ENCODE measurements around the gene CLEC9A. TPM values are rescaled to one million over a fixed set of nuclear protein-coding genes. Genes with fewer than 3 reads are reported as not detected.

Gene CLEC9A
- total RNA-seq, 1 donor from 2014 or later: not detected

DNA sequence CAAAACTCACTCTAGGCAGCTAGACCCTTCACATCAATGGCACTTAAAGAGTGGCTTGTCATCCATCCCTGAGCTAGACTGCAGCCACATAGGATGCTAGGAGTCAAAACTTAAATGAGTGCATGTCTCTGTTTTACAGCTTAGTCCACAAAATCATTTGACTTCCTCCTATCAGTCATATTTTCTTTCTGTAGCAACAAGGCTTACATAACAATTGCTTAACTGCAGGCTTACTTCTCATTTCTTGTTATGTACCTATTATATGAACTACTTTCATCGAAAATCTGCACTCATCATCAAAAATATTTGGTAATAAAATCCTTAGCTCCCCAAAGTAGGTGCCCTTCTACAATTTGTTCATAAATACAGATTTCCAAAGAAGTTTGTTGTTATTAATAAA is 38.2 kb downstream of the CLEC9A start:
- Histone ChIP-seq H3K4me1 (ENCODE audit: insufficient read depth, low read length) (no peaks in the 10 kb centered on the region), H3K27ac (ENCODE audit: low read depth, low read length) (no peak overlapping the region), H3K4me3 (ENCODE audit: insufficient read depth, low read depth, low read length) (no peak overlapping the region), H3K36me3 (ENCODE audit: insufficient read depth, low read length) (no peaks in the 10 kb centered on the region), H3K4me2 (ENCODE audit: low read length) (no peak overlapping the region), H2AFZ (ENCODE audit: low read depth, low read length) (no peak overlapping the region), H3K79me2 (ENCODE audit: insufficient read depth, low read length) (no peaks in the 10 kb centered on the region), H3K27me3 (ENCODE audit: insufficient read depth, low read length) (no peaks in the 10 kb centered on the region), H3K9me3 (ENCODE audit: insufficient read depth, low read depth, low read length) (no peaks in the 10 kb centered on the region), H3K9ac (ENCODE audit: low read length) (no peak overlapping the region), H4K20me1 (ENCODE audit: insufficient read depth, low read length) (no peaks in the 10 kb centered on the region)
- Mint-ChIP-seq H3K9me3 (ENCODE audit: unreplicated experiment) (no peaks in the 10 kb centered on the region), H3K4me3 (ENCODE audit: unreplicated experiment) (no peak overlapping the region), H3K27me3 (ENCODE audit: low read depth, unreplicated experiment) (no peaks in the 10 kb centered on the region), H3K4me1 (ENCODE audit: low read depth, unreplicated experiment) (no peaks in the 10 kb centered on the region), H3K36me3 (ENCODE audit: low read depth, unreplicated experiment) (no peaks in the 10 kb centered on the region), H3K27ac (ENCODE audit: unreplicated experiment) (no peak overlapping the region)
- no peak for FAIRE-seq
- TF ChIP-seq, protein P1, sequence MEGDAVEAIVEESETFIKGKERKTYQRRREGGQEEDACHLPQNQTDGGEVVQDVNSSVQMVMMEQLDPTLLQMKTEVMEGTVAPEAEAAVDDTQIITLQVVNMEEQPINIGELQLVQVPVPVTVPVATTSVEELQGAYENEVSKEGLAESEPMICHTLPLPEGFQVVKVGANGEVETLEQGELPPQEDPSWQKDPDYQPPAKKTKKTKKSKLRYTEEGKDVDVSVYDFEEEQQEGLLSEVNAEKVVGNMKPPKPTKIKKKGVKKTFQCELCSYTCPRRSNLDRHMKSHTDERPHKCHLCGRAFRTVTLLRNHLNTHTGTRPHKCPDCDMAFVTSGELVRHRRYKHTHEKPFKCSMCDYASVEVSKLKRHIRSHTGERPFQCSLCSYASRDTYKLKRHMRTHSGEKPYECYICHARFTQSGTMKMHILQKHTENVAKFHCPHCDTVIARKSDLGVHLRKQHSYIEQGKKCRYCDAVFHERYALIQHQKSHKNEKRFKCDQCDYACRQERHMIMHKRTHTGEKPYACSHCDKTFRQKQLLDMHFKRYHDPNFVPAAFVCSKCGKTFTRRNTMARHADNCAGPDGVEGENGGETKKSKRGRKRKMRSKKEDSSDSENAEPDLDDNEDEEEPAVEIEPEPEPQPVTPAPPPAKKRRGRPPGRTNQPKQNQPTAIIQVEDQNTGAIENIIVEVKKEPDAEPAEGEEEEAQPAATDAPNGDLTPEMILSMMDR (IDR thresholded peaks at IDR 0.05; ENCODE audit: insufficient read depth, low read depth, low read length): no peak
- TF ChIP-seq EZH2 (IDR thresholded peaks at IDR 0.05; ENCODE audit: insufficient read depth, low read length): no peak
- DNase-seq (ENCODE audit: low read depth): no peak

DNA sequence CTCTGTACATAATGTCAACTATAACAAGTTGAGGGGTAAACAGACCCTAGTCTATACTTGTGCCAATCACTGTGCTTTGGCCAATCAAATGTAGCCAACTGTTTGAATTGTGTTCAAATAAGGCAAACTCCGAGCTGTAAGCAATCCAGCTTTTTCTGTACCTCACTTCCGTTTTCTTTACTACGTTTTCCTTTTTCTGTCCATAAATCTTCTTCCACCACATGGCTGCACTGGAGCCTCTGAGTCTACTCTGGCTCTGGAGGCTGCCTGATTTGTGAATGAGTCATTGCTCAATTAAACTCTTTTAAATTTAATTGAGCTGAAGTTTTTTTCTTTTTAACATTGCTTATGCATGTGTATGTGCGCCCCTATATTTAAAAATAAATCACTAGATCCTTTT is 38.6 kb downstream of the CLEC9A start:
- no peak for FAIRE-seq
- H3K4me1 Mint-ChIP-seq (ENCODE audit: low read depth, unreplicated experiment): no peaks in the 10 kb centered on the region

DNA sequence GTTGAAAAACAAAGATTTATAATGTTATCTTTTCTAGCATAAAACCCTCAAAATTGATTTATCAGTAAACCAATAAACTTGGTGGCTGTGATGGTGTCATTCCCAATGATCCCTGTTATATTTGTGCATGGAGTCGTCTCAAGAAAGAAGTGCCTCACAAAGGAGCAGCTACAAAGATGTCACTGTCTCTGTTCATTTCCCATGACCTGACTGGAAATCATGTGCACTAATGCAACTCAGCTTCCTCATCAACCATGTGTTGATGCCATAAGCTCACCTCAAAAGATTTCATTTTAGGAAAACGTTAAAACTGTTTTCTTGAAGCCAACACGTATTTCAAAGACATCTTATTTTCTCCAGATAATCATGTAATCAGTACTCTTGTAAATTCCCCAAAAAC is 39.5 kb downstream of the CLEC9A start:
- Histone ChIP-seq H3K27ac (ENCODE audit: low read depth, low read length) (no peak overlapping the region), H3K79me2 (ENCODE audit: insufficient read depth, low read length) (no peaks in the 10 kb centered on the region), H3K9me3 (ENCODE audit: insufficient read depth, low read depth, low read length) (no peaks in the 10 kb centered on the region), H3K9ac (ENCODE audit: low read length) (no peak overlapping the region), H3K4me3 (ENCODE audit: insufficient read depth, low read depth, low read length) (no peak overlapping the region), H3K36me3 (ENCODE audit: insufficient read depth, low read length) (no peaks in the 10 kb centered on the region), H3K4me2 (ENCODE audit: low read length) (no peak overlapping the region), H3K4me1 (ENCODE audit: insufficient read depth, low read length) (no peaks in the 10 kb centered on the region), H4K20me1 (ENCODE audit: insufficient read depth, low read length) (no peaks in the 10 kb centered on the region), H3K27me3 (ENCODE audit: insufficient read depth, low read length) (no peaks in the 10 kb centered on the region), H2AFZ (ENCODE audit: low read depth, low read length) (no peak overlapping the region)
- no peak overlapping the region for H3K27ac Mint-ChIP-seq (ENCODE audit: unreplicated experiment)
- no peaks in the 10 kb centered on the region for H3K4me1 Mint-ChIP-seq (ENCODE audit: low read depth, unreplicated experiment)
- H3K4me3 Mint-ChIP-seq (ENCODE audit: unreplicated experiment): no peak overlapping the region
- no peaks in the 10 kb centered on the region for H3K36me3 Mint-ChIP-seq (ENCODE audit: low read depth, unreplicated experiment)
- no peak for DNase-seq (ENCODE audit: low read depth)
- no peak for FAIRE-seq
- H3K27me3 Mint-ChIP-seq (ENCODE audit: low read depth, unreplicated experiment): no peaks in the 10 kb centered on the region
- H3K9me3 Mint-ChIP-seq (ENCODE audit: unreplicated experiment): no peaks in the 10 kb centered on the region
- TF ChIP-seq EZH2 (IDR thresholded peaks at IDR 0.05; ENCODE audit: insufficient read depth, low read length): no peak
- TF ChIP-seq, protein P1 (IDR thresholded peaks at IDR 0.05; ENCODE audit: insufficient read depth, low read depth, low read length): no peak

More for the DNA sequence above, 38.6 kb downstream of the CLEC9A start:
- no peak overlapping the region for H3K4me3 Mint-ChIP-seq (ENCODE audit: unreplicated experiment)
- no peak for TF ChIP-seq EZH2 (IDR thresholded peaks at IDR 0.05; ENCODE audit: insufficient read depth, low read length)
- TF ChIP-seq, protein P1 (IDR thresholded peaks at IDR 0.05; ENCODE audit: insufficient read depth, low read depth, low read length): no peak
- no peak overlapping the region for H3K27ac Mint-ChIP-seq (ENCODE audit: unreplicated experiment)
- Histone ChIP-seq H3K9me3 (ENCODE audit: insufficient read depth, low read depth, low read length) (no peaks in the 10 kb centered on the region), H3K79me2 (ENCODE audit: insufficient read depth, low read length) (no peaks in the 10 kb centered on the region), H3K27me3 (ENCODE audit: insufficient read depth, low read length) (no peaks in the 10 kb centered on the region), H2AFZ (ENCODE audit: low read depth, low read length) (no peak overlapping the region), H4K20me1 (ENCODE audit: insufficient read depth, low read length) (no peaks in the 10 kb centered on the region), H3K36me3 (ENCODE audit: insufficient read depth, low read length) (no peaks in the 10 kb centered on the region), H3K4me1 (ENCODE audit: insufficient read depth, low read length) (no peaks in the 10 kb centered on the region), H3K4me2 (ENCODE audit: low read length) (no peak overlapping the region), H3K4me3 (ENCODE audit: insufficient read depth, low read depth, low read length) (no peak overlapping the region), H3K9ac (ENCODE audit: low read length) (no peak overlapping the region), H3K27ac (ENCODE audit: low read depth, low read length) (no peak overlapping the region)
- peak; percentile 2 for DNase-seq (ENCODE audit: low read depth)
- H3K9me3 Mint-ChIP-seq (ENCODE audit: unreplicated experiment): no peaks in the 10 kb centered on the region
- H3K27me3 Mint-ChIP-seq (ENCODE audit: low read depth, unreplicated experiment): no peaks in the 10 kb centered on the region
- H3K36me3 Mint-ChIP-seq (ENCODE audit: low read depth, unreplicated experiment): no peaks in the 10 kb centered on the region

All from astrocyte (in vitro differentiated cells and primary cell).